SK-N-SH (cell line): ENCODE measurements around the gene CXCR5. TPM values are rescaled to one million over a fixed set of nuclear protein-coding genes. Genes with fewer than 3 reads are reported as not detected.

Experiments used
- CTCF ChIA-PET: fragments of 300-600, 350-600 bp; formaldehyde crosslinking; extraction: SDS; loops from one replicate; lab custom pipeline; 2021; lab: Yijun Ruan, JAX
- POLR2A ChIA-PET: fragments of 350-600 bp; sonication (Branson Sonifier 250); formaldehyde crosslinking; extraction: SDS; loops from one replicate; lab custom pipeline; 2020; ENCODE audit warnings: antibody characterized with exemption, inconsistent platforms; lab: Yijun Ruan, JAX
- DNase-seq: peaks from one replicate; pipeline ENCODE4 v3.0.0; 2012
- H2AFZ ChIP-seq: fragments of 200-600 bp; sonication (generic); 2 replicates; pipeline ENCODE4 v1.8.1; 2016; ENCODE audit warnings: antibody characterized with exemption, mild to moderate bottlenecking, low read depth
- H3F3A ChIP-seq: fragments of 200-600 bp; sonication (generic); replicated peaks from 2 replicates; pipeline ENCODE3; 2016; ENCODE audit warnings: antibody characterized with exemption, mild to moderate bottlenecking; ENCODE audit not compliant: insufficient read depth
- H3K27ac ChIP-seq, 2 experiments: fragments of 200-500 bp in 1 of 2; fragments of 200-600 bp in 1 of 2; sonication (Bioruptor generic) in 1 of 2; sonication (generic), shearing (Covaris generic) in 1 of 2; 2 replicates each; pipeline versions ENCODE4 v1.5.1 to v1.6.1; 2014 to 2016; ENCODE audit warnings: low read depth in 2 of 2, inconsistent platforms in 1 of 2, low read length in 1 of 2, mild to moderate bottlenecking in 1 of 2, mixed read lengths in 1 of 2
- H3K27me3 ChIP-seq: fragments of 200-600 bp; sonication (generic), shearing (Covaris generic); 2 replicates; pipeline ENCODE4 v1.6.1; 2016; ENCODE audit warnings: mixed run types; ENCODE audit not compliant: insufficient read depth
- H3K36me3 ChIP-seq, 2 experiments: fragments of 200-500 bp in 1 of 2; fragments of 200-600 bp in 1 of 2; sonication (Bioruptor generic) in 1 of 2; sonication (generic) in 1 of 2; replicated peaks in 1 of 2; 2 replicates each; pipeline versions ENCODE3 to v1.5.1; 2014 to 2016; ENCODE audit warnings: low read length in 1 of 2, mild to moderate bottlenecking in 1 of 2; ENCODE audit not compliant: insufficient read depth in 2 of 2, control insufficient read depth in 1 of 2
- H3K4me1 ChIP-seq, 2 experiments: fragments of 200-500 bp in 1 of 2; fragments of 200-600 bp in 1 of 2; sonication (Bioruptor generic) in 1 of 2; sonication (generic), shearing (Covaris generic) in 1 of 2; 2 replicates each; pipeline versions ENCODE4 v1.5.1 to v1.6.1; 2014 to 2016; ENCODE audit warnings: low read depth in 1 of 2, low read length in 1 of 2, mixed run types in 1 of 2; ENCODE audit not compliant: insufficient read depth in 2 of 2, control insufficient read depth in 1 of 2
- H3K4me2 ChIP-seq: fragments of 200-600 bp; sonication (generic), shearing (Covaris generic); 2 replicates; pipeline ENCODE4 v1.6.1; 2017; ENCODE audit warnings: mixed run types
- H3K4me3 ChIP-seq, 2 experiments: fragments of 200-500 bp in 1 of 2; fragments of 200-600 bp in 1 of 2; sonication (Bioruptor generic) in 1 of 2; sonication (generic), shearing (Covaris generic) in 1 of 2; 2 replicates each; pipeline versions ENCODE4 v1.5.1 to v1.8.1; 2014 to 2016; ENCODE audit warnings: low read depth in 2 of 2, inconsistent platforms in 1 of 2, low read length in 1 of 2, mild to moderate bottlenecking in 1 of 2, mixed read lengths in 1 of 2, moderate library complexity in 1 of 2
- H3K79me2 ChIP-seq: fragments of 200-600 bp; sonication (generic); 2 replicates; pipeline ENCODE4 v1.8.1; 2017; ENCODE audit warnings: mild to moderate bottlenecking; ENCODE audit not compliant: insufficient read depth
- H3K9ac ChIP-seq: fragments of 200-600 bp; sonication (generic); 2 replicates; pipeline ENCODE4 v1.6.1; 2017; ENCODE audit warnings: mixed run types
- H3K9me2 ChIP-seq: fragments of 200-600 bp; sonication (generic); 2 replicates; pipeline ENCODE4 v1.6.1; 2017; ENCODE audit warnings: mixed run types
- H3K9me3 ChIP-seq: fragments of 200-600 bp; sonication (generic); 2 replicates; pipeline ENCODE4 v1.6.1; 2017; ENCODE audit warnings: mixed run types, mild to moderate bottlenecking, moderate library complexity
- H4K20me1 ChIP-seq: fragments of 200-600 bp; sonication (generic); 2 replicates; pipeline ENCODE4 v1.6.1; 2017; ENCODE audit warnings: mild to moderate bottlenecking, mixed run types; ENCODE audit not compliant: insufficient read depth
- EZH2phosphoT487 ChIP-seq: fragments of 200-600 bp; sonication (generic); IDR thresholded peaks from 2 replicates; pipeline ENCODE4 v1.6.1; 2017; ENCODE audit warnings: low read depth, mixed run types, mild to moderate bottlenecking, antibody characterized with exemption, moderate library complexity, borderline replicate concordance
- FOXM1 ChIP-seq: IDR thresholded peaks from 2 replicates; pipeline ENCODE4 v1.4.0; 2012; ENCODE audit warnings: low read depth, mild to moderate bottlenecking
- GATA2 ChIP-seq: sonication (generic); formaldehyde crosslinking; IDR thresholded peaks from 2 replicates; pipeline ENCODE4 v1.5.0; 2020; ENCODE audit warnings: mild to moderate bottlenecking, missing genetic modification reagents
- JUND ChIP-seq: IDR thresholded peaks from 2 replicates; pipeline ENCODE4 v1.4.0; 2012
- MEF2A ChIP-seq: IDR thresholded peaks from 2 replicates; pipeline ENCODE4 v1.4.0; 2012; ENCODE audit warnings: low read depth, borderline replicate concordance
- MXI1 ChIP-seq: IDR thresholded peaks from 2 replicates; pipeline ENCODE4 v1.6.1; 2012; ENCODE audit warnings: mild to moderate bottlenecking, low read depth, low read length, improper control_type of control experiment
- NFIC ChIP-seq: IDR thresholded peaks from 2 replicates; pipeline ENCODE4 v1.4.0; 2012; ENCODE audit warnings: borderline replicate concordance
- NRF1 ChIP-seq: IDR thresholded peaks from 2 replicates; pipeline ENCODE4 v1.6.1; 2012; ENCODE audit warnings: low read depth, mild to moderate bottlenecking, low read length
- POLR2AphosphoS5 ChIP-seq: IDR thresholded peaks from 2 replicates; pipeline ENCODE4 v1.6.1; 2012; ENCODE audit warnings: low read depth, low read length
- RFX5 ChIP-seq: IDR thresholded peaks from 2 replicates; pipeline ENCODE4 v1.6.1; 2012; ENCODE audit warnings: mild to moderate bottlenecking, improper control_type of control experiment, low read length
- RXRA ChIP-seq: IDR thresholded peaks from 2 replicates; pipeline ENCODE4 v1.4.0; 2012; ENCODE audit warnings: low read depth, mild to moderate bottlenecking, borderline replicate concordance
- SIN3A ChIP-seq: IDR thresholded peaks from 2 replicates; pipeline ENCODE4 v1.6.1; 2012; ENCODE audit warnings: low read depth, mild to moderate bottlenecking, low read length, moderate library complexity, borderline replicate concordance
- SMC3 ChIP-seq: IDR thresholded peaks from 2 replicates; pipeline ENCODE4 v1.6.1; 2012; ENCODE audit warnings: low read depth, low read length, improper control_type of control experiment
- TCF12 ChIP-seq: IDR thresholded peaks from 2 replicates; pipeline ENCODE4 v1.4.0; 2012
- TEAD4 ChIP-seq: IDR thresholded peaks from 2 replicates; pipeline ENCODE4 v1.4.0; 2012; ENCODE audit warnings: mild to moderate bottlenecking, borderline replicate concordance; ENCODE audit not compliant: insufficient read depth
- WGBS: methylation state at CpG from one replicate; pipeline ENCODE4 v1.1.6; 2017; ENCODE audit warnings: low lambda C conversion rate; 5-methylcytosine and 5-hydroxymethylcytosine counted together
- polyA plus RNA-seq, 3 experiments: library from polyadenylated mRNA; depleted of rRNA; stranded (reverse); fragments of >200 nt; gene quantifications; 2 replicates each; pipeline ENCODE4 v1.2.3, GENCODE V29; 2012
- TF ChIP-seq, protein P1 (sequence below): IDR thresholded peaks from 2 replicates; pipeline ENCODE4 v1.4.0; 2012; ENCODE audit warnings: low read depth
- TF ChIP-seq, protein P2 (sequence below): fragments of 150-350 bp; IDR thresholded peaks from 2 replicates; pipeline ENCODE4 v1.6.1; 2017; ENCODE audit warnings: antibody characterized with exemption, low read length, low read depth, borderline replicate concordance
- TF ChIP-seq, protein P3 (sequence below): IDR thresholded peaks from 2 replicates; pipeline ENCODE4; 2012

Gene CXCR5
- polyA plus RNA-seq, 1 of the 3 experiments (the other 2 are of a cell fraction): 0.02 TPM

DNA sequence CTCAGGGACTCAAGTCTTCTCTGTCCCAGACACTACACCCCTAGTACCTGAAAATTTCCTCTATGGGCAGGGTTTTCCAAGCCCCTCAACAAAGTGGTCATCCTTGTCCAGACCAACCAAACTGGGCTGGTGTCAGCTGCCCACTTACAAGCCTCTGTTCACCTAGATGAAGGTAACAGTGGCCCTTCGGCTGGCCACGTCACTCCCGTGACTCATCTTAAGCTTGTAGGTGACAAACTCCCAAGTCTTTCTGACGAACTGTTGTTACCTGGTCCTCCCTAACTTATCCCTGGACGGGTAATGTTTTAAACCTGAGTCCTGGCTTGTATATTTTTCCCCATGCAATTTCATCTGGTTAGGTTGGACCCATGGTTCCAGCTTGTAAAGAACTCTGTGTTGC, 4.7 kb downstream of the CXCR5 start:
- Histone ChIP-seq H2AFZ (no peak overlapping the region), H3K9me2 (no peaks in the 10 kb centered on the region), H3K27ac (peak overlapping the region in 1 of 2 experiments; percentile 68; a peak in 2 of 4 replicates), H3K79me2 (no peaks in the 10 kb centered on the region), H3F3A (peaks cover 13% of the 10 kb centered on the region), H3K9me3 (no peaks in the 10 kb centered on the region), H3K27me3 (no peaks in the 10 kb centered on the region), H4K20me1 (no peaks in the 10 kb centered on the region), H3K4me3 (no peak overlapping the region), H3K9ac (peak overlapping the region; percentile 10; the same call in 1 of the 2 replicates), H3K36me3 (no peaks in the 10 kb centered on the region), H3K4me1 (peaks cover 0 to 14% of the 10 kb centered on the region in 2 experiments; a peak in 2 of 4 replicates), H3K4me2 (peak overlapping the region; percentile 59; the same call in 1 of the 2 replicates)
- WGBS: 96% methylated on average over 5 of the region's 5 CpGs
- CTCF ChIA-PET: no interaction called here
- no peak for DNase-seq
- TF ChIP-seq TEAD4 (no peak), GATA2 (CRISPR knock-in tag) (no peak), SMC3 (no peak), SIN3A (no peak), RFX5 (no peak), NRF1 (no peak), MXI1 (no peak), NFIC (no peak), EZH2phosphoT487 (no peak), MEF2A (no peak), POLR2AphosphoS5 (no peak), TCF12 (no peak)
- TF ChIP-seq, protein P1, sequence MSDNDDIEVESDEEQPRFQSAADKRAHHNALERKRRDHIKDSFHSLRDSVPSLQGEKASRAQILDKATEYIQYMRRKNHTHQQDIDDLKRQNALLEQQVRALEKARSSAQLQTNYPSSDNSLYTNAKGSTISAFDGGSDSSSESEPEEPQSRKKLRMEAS: no peak
- TF ChIP-seq, protein P2, sequence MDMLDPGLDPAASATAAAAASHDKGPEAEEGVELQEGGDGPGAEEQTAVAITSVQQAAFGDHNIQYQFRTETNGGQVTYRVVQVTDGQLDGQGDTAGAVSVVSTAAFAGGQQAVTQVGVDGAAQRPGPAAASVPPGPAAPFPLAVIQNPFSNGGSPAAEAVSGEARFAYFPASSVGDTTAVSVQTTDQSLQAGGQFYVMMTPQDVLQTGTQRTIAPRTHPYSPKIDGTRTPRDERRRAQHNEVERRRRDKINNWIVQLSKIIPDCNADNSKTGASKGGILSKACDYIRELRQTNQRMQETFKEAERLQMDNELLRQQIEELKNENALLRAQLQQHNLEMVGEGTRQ: no peak
- TF ChIP-seq, protein P3, sequence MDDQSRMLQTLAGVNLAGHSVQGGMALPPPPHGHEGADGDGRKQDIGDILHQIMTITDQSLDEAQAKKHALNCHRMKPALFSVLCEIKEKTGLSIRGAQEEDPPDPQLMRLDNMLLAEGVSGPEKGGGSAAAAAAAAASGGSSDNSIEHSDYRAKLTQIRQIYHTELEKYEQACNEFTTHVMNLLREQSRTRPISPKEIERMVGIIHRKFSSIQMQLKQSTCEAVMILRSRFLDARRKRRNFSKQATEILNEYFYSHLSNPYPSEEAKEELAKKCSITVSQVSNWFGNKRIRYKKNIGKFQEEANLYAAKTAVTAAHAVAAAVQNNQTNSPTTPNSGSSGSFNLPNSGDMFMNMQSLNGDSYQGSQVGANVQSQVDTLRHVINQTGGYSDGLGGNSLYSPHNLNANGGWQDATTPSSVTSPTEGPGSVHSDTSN: no peak
- POLR2A ChIA-PET: no interaction called here

DNA sequence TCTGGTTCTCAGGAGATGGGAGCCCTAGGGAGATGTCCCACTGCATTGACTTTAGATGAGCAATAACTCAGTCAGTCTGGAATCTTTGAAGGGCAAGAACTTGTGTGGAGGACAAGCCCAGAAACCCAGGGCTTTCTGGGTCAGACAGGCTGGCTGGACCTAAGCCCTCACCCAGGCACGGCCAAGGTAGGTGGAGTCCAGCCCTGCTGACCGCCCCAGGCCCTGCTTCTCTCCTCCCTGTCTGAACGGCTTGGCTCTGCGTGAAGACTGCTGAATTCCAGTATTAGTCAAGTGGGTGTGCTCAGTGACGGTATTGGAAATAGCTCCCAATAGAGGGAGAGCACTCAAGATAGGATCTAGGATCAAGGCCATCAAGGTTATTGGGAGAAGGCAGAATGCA, 6.1 kb downstream of the CXCR5 start:
- no peaks in the 10 kb centered on the region for H3F3A ChIP-seq
- H3K9me3 ChIP-seq: no peaks in the 10 kb centered on the region
- ChIA-PET CTCF (no interaction called here), POLR2A (no interaction called here)
- no peak overlapping the region for H2AFZ ChIP-seq
- no peaks in the 10 kb centered on the region for H3K27me3 ChIP-seq
- no peak for TF ChIP-seq TEAD4
- TF ChIP-seq FOXM1: no peak
- no peak for TF ChIP-seq JUND
- TF ChIP-seq RXRA: no peak
- no peak for TF ChIP-seq NRF1
- no peak for TF ChIP-seq NFIC
- no peaks in the 10 kb centered on the region for H3K79me2 ChIP-seq
- no peaks in the 10 kb centered on the region for H3K36me3 ChIP-seq
- no peak overlapping the region for H3K4me2 ChIP-seq
- no peak overlapping the region for H3K9ac ChIP-seq
- H3K9me2 ChIP-seq: no peaks in the 10 kb centered on the region
- H3K27ac ChIP-seq: no peak overlapping the region
- H4K20me1 ChIP-seq: no peaks in the 10 kb centered on the region
- DNase-seq: no peak
- peaks cover 0 to 14% of the 10 kb centered on the region in 2 experiments; a peak in 2 of 4 replicates for H3K4me1 ChIP-seq
- H3K4me3 ChIP-seq: no peak overlapping the region
- WGBS: 93% methylated on average over 4 of the region's 5 CpGs
